GM20000 (cell line): ENCODE measurements around the gene GARNL3.
A peak's percentile ranks its signal among the peaks of the same experiment; 100 is the strongest.

Experiments
- DNase-seq: peaks from one replicate; pipeline ENCODE4 v3.0.0; 2012; ENCODE audit warnings: low spot score
- CTCF ChIP-seq: IDR thresholded peaks from 2 replicates; pipeline ENCODE4 v1.5.1; 2012; ENCODE audit warnings: mild to moderate bottlenecking, control low read depth; ENCODE audit errors: extremely low read depth, missing control alignments

The GARNL3 gene

GRCh38 chr9:127305206-127305837 lies 40.7 kb downstream of the GARNL3 start:
- no peak for DNase-seq
- TF ChIP-seq CTCF = no peak

DNA sequence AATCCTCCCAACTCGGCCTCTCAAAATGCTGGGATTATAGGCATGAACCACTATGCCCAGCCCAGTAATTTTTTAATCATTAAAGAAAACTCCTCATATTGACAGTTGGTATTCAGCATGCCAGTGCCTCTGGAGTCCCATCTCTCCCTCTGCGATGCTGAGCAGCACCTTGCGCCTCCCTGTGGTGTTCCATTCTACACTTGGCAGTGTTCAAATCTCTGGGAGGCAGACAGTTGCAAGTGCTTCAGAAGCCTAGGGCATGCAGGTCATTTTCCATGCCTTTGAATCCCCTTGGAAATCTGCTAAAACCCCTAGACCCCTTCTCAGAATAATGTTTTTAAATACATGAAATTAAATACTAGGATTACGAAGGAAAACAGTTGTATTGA lies 41.3 kb downstream of the GARNL3 start:
- no peak for DNase-seq
- TF ChIP-seq CTCF = no peak

DNA sequence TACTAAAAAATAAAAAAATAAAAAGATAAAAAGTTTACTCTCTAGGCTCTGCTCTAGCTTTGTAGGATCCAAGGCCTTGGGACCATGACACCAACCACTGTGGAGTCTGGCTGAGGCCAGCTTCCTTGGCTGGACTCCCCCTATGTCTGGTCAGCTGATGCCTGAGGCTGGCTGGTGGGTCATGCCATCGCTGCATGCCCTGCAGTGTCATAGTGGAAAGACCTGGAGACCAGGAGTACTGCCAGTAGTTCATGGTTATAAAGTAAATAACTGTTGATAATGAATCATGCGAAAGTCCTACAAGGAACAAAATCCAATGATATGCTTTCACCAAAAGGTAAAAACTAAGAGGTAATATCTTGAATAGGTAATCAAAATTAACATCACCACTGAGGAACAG lies 43.2 kb downstream of the GARNL3 start:
- no peak for TF ChIP-seq CTCF
- DNase-seq = no peak

DNA sequence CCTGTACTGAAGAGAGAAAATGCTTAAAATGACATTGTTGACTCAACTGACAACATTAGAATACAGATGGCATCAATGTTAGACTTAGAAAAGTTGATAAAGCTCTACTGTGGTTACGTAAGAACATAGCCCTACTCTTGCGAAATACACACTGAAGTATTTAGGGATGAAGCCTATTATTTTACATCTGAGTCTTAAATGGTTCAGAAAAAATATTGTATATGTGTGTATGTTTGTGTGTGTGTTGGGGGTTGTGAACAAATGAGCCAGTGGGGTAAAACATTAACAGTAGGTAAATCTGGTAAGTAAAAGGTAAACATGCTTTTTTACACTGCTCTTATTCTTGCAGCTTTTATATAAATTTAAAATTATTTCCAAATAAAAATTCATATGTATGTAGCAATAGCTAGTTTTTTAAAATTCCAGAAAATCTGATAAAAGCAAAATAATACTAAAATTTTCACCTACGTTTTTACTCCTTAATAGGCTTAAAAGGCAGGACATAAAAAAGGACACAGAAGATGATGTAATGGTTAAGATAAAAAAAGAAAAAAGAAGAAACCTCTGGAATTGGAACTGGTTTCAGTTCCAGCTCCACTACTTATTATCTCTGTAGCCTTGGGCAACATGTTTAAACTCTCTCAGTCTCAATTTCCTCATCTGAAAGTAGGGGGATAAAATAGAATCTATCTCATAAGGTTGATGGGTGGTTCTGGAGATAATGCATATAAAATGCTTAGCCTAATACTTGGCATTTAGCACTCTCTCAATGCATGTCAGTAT lies 44.3 kb downstream of the GARNL3 start:
- TF ChIP-seq CTCF = no peak
- no peak for DNase-seq

GRCh38 chr9:127309715-127310114 lies 45.1 kb downstream of the GARNL3 start:
- DNase-seq = no peak
- no peak for TF ChIP-seq CTCF

DNA sequence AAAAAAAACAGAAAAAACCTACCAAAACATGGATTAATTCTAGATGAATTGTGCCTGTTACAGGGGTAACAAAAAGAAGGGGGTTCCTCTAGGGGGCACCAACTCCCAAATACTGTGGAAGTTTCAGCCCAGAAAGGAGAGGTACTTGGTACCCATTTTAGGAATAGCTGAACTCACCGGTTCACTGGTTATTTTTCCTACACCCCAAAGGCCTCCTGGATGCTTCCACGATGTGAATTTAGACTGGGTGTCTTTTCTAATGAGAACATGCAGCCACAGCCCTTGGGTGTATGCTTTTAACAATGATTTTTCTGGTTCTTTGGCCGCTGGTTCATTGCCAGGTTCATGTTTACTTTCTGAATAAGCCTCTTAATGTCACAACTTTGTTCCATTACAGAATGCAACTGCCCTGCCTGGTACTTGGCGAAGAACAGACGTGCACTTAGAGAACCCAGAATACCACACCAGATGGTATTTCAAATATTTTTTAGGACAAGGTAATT lies 46.7 kb downstream of the GARNL3 start:
- peak; percentile 11 for DNase-seq
- peak; percentile 24 for TF ChIP-seq CTCF

DNA sequence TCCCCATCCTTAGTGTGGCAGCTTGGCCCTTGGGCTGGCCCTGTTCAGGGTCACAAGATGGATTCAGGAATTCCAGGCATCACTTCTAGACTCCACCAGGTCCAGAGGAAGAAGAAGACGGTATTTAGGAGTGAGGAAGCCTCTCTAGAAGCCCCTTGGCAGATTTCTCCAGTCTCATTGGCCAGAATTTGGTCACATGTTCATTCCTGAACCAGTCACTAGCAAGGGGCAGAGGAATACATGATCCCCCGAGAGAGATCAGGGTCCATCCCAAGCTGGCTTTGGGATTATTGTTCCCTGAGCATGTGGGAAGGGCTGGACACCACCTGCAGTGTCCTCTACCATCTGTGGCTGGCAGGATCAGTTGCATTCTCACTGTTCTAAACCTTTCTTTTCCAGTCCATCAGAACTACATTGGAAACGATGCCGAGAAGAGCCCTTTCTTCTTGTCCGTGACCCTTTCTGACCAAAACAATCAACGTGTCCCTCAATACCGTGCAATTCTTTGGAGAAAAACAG lies 48.5 kb downstream of the GARNL3 start:
- no peak for TF ChIP-seq CTCF

More for the DNA sequence above, 48.5 kb downstream of the GARNL3 start:
- no peak for DNase-seq
